ENCODE measurements around the gene THUMPD3.
A peak's percentile ranks its signal among the peaks of the same experiment; 100 is the strongest.

THUMPD3 gene

GRCh38 chr3:9397906-9398699, 35.2 kb downstream of the THUMPD3 start:
- H3K9me3 ChIP-seq (ENCODE audit: insufficient read depth, low read length): no peaks in the 10 kb centered on the region
- peak overlapping the region; percentile 97 for H3K4me3 ChIP-seq (ENCODE audit: insufficient read length, low read depth)
- peak overlapping the region; percentile 100 for H3K9ac ChIP-seq (ENCODE audit: insufficient read length, low read depth)
- H3K27me3 ChIP-seq (ENCODE audit: insufficient read depth, insufficient read length): no peaks in the 10 kb centered on the region
- peaks cover 30% of the 10 kb centered on the region for H3K36me3 ChIP-seq (ENCODE audit: insufficient read depth, insufficient read length, low read length)
- no peak for TF ChIP-seq YY1 (IDR thresholded peaks at IDR 0.05; ENCODE audit: insufficient read depth, insufficient read length)
- no peak for TF ChIP-seq SUZ12 (IDR thresholded peaks at IDR 0.05; ENCODE audit: extremely low read depth, insufficient read depth, insufficient read length)
- DNase-seq (ENCODE audit: low read depth, low spot score): no peak
- peaks cover 3% of the 10 kb centered on the region for H3K4me1 ChIP-seq (ENCODE audit: insufficient read depth, insufficient read length)

- peaks cover 23% of the 10 kb centered on the region for H3K36me3 ChIP-seq (ENCODE audit: insufficient read depth, insufficient read length, low read length)
- no peaks in the 10 kb centered on the region for H3K9me3 ChIP-seq (ENCODE audit: insufficient read depth, low read length)
- no peaks in the 10 kb centered on the region for H3K27me3 ChIP-seq (ENCODE audit: insufficient read depth, insufficient read length)
- DNase-seq (ENCODE audit: low read depth, low spot score): no peak
- peak overlapping the region; percentile 100 for H3K9ac ChIP-seq (ENCODE audit: insufficient read length, low read depth)
- TF ChIP-seq YY1 (IDR thresholded peaks at IDR 0.05; ENCODE audit: insufficient read depth, insufficient read length) (no peak), ZNF274 (IDR thresholded peaks at IDR 0.05; ENCODE audit: low read depth, low read length) (no peak), SUZ12 (IDR thresholded peaks at IDR 0.05; ENCODE audit: extremely low read depth, insufficient read depth, insufficient read length) (no peak)
- peaks cover 3% of the 10 kb centered on the region for H3K4me1 ChIP-seq (ENCODE audit: insufficient read depth, insufficient read length)
- H3K4me3 ChIP-seq (ENCODE audit: insufficient read length, low read depth): peak overlapping the region; percentile 97
Observed at GRCh38 chr3:9398700-9399336, 36.0 kb downstream of the THUMPD3 start.

- no peak for TF ChIP-seq YY1 (IDR thresholded peaks at IDR 0.05; ENCODE audit: insufficient read depth, insufficient read length)
- TF ChIP-seq SUZ12 (IDR thresholded peaks at IDR 0.05; ENCODE audit: extremely low read depth, insufficient read depth, insufficient read length): no peak
- TF ChIP-seq ZNF274 (IDR thresholded peaks at IDR 0.05; ENCODE audit: low read depth, low read length): no peak
- DNase-seq (ENCODE audit: low read depth, low spot score): no peak
- Histone ChIP-seq H3K36me3 (ENCODE audit: insufficient read depth, insufficient read length, low read length) (peaks cover 18% of the 10 kb centered on the region), H3K9ac (ENCODE audit: insufficient read length, low read depth) (peak overlapping the region; percentile 100), H3K27me3 (ENCODE audit: insufficient read depth, insufficient read length) (no peaks in the 10 kb centered on the region), H3K9me3 (ENCODE audit: insufficient read depth, low read length) (no peaks in the 10 kb centered on the region), H3K4me3 (ENCODE audit: insufficient read length, low read depth) (peak overlapping the region; percentile 97), H3K4me1 (ENCODE audit: insufficient read depth, insufficient read length) (peaks cover 3% of the 10 kb centered on the region)
Observed at GRCh38 chr3:9399337-9399703, 36.5 kb downstream of the THUMPD3 start.

GRCh38 chr3:9399746-9400145, 36.9 kb downstream of the THUMPD3 start:
- Histone ChIP-seq H3K36me3 (ENCODE audit: insufficient read depth, insufficient read length, low read length) (peaks cover 14% of the 10 kb centered on the region), H3K4me1 (ENCODE audit: insufficient read depth, insufficient read length) (peaks cover 4% of the 10 kb centered on the region), H3K9ac (ENCODE audit: insufficient read length, low read depth) (peak overlapping the region; percentile 100), H3K9me3 (ENCODE audit: insufficient read depth, low read length) (no peaks in the 10 kb centered on the region), H3K27me3 (ENCODE audit: insufficient read depth, insufficient read length) (no peaks in the 10 kb centered on the region), H3K4me3 (ENCODE audit: insufficient read length, low read depth) (peak overlapping the region; percentile 97)
- TF ChIP-seq SUZ12 (IDR thresholded peaks at IDR 0.05; ENCODE audit: extremely low read depth, insufficient read depth, insufficient read length): no peak
- TF ChIP-seq YY1 (IDR thresholded peaks at IDR 0.05; ENCODE audit: insufficient read depth, insufficient read length): no peak
- no peak for TF ChIP-seq ZNF274 (IDR thresholded peaks at IDR 0.05; ENCODE audit: low read depth, low read length)
- DNase-seq (ENCODE audit: low read depth, low spot score): peak; percentile 64

GRCh38 chr3:9400616-9401015, 37.8 kb downstream of the THUMPD3 start:
- no peak for TF ChIP-seq YY1 (IDR thresholded peaks at IDR 0.05; ENCODE audit: insufficient read depth, insufficient read length)
- no peak for TF ChIP-seq SUZ12 (IDR thresholded peaks at IDR 0.05; ENCODE audit: extremely low read depth, insufficient read depth, insufficient read length)
- TF ChIP-seq ZNF274 (IDR thresholded peaks at IDR 0.05; ENCODE audit: low read depth, low read length): no peak
- peaks cover 8% of the 10 kb centered on the region for H3K4me1 ChIP-seq (ENCODE audit: insufficient read depth, insufficient read length)
- peak overlapping the region; percentile 69 for H3K9ac ChIP-seq (ENCODE audit: insufficient read length, low read depth)
- DNase-seq (ENCODE audit: low read depth, low spot score): no peak
- no peaks in the 10 kb centered on the region for H3K9me3 ChIP-seq (ENCODE audit: insufficient read depth, low read length)
- no peaks in the 10 kb centered on the region for H3K27me3 ChIP-seq (ENCODE audit: insufficient read depth, insufficient read length)
- H3K36me3 ChIP-seq (ENCODE audit: insufficient read depth, insufficient read length, low read length): peaks cover 5% of the 10 kb centered on the region
- H3K4me3 ChIP-seq (ENCODE audit: insufficient read length, low read depth): peak overlapping the region; percentile 97

GRCh38 chr3:9401986-9402385, 39.1 kb downstream of the THUMPD3 start:
- DNase-seq (ENCODE audit: low read depth, low spot score): no peak
- Histone ChIP-seq H3K4me3 (ENCODE audit: insufficient read length, low read depth) (no peak overlapping the region), H3K9ac (ENCODE audit: insufficient read length, low read depth) (no peak overlapping the region), H3K9me3 (ENCODE audit: insufficient read depth, low read length) (no peaks in the 10 kb centered on the region), H3K27me3 (ENCODE audit: insufficient read depth, insufficient read length) (no peaks in the 10 kb centered on the region), H3K36me3 (ENCODE audit: insufficient read depth, insufficient read length, low read length) (no peaks in the 10 kb centered on the region), H3K4me1 (ENCODE audit: insufficient read depth, insufficient read length) (peaks cover 8% of the 10 kb centered on the region)
- TF ChIP-seq ZNF274 (IDR thresholded peaks at IDR 0.05; ENCODE audit: low read depth, low read length) (no peak), SUZ12 (IDR thresholded peaks at IDR 0.05; ENCODE audit: extremely low read depth, insufficient read depth, insufficient read length) (no peak), YY1 (IDR thresholded peaks at IDR 0.05; ENCODE audit: insufficient read depth, insufficient read length) (no peak)

All from NT2/D1 (cell line).